HG02852 (cell line): ENCODE results near the gene NOTUM.

Source experiments
- ATAC-seq: cut with Tn5 transposase; IDR thresholded peaks from one replicate; pipeline ENCODE4 v1.9.1; 2021; ENCODE audit warnings: mild to moderate bottlenecking, moderate library complexity; ENCODE audit not compliant: unreplicated experiment

The NOTUM gene

DNA sequence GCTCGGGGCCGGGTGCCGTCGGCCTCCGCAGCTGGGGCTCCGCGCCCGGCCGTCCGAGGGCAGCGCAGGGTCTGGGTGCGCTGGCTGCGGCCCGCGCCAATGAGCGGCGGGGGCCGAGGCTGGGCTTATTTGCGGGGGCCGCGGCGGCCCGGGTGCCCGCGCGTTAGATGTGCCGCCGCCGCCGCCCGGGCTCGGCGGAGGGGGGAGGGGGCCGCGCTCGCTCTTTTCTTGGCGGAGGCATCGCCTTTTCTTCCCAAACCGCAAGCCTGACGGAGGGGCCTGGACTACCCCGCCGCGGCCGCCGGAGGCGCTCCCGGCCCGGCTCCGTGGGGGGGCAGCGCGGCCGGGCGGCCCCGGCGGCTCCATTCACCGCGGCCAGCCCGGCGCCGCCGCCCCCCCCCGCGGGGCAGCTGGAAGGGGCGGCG lies at the start of gene NOTUM:
NOTUM (minus strand) TSS at position 101 of the 425 bp plus-strand sequence. CDS start 278 bp downstream, outside the sequence.
- no peak for ATAC-seq

GRCh38 chr17:82009413-82009812 lies 48.4 kb upstream of the NOTUM start:
- no peak for ATAC-seq

DNA sequence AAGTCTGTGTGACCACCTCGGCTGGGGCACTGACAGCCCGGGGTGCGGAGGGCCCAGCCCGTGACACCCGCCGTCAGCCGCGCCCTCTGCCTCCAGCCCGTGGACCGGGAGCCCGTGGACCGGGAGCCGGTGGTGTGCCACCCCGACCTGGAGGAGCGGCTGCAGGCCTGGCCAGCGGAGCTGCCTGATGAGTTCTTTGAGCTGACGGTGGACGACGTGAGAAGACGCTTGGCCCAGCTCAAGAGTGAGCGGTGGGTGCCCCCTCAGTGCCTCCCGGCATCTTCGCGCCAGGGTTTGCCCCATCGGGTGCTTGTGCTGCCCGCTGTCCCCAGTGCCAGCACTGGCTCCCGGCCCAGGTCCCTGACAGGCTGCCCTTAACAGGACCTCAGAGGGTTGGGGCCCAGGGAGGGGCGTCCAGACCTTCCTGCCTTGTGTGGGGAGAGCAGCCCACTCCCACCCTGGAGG lies 48.0 kb upstream of the NOTUM start:
- no peak for ATAC-seq

GRCh38 chr17:82008258-82008940 lies 47.4 kb upstream of the NOTUM start:
- no peak for ATAC-seq

DNA sequence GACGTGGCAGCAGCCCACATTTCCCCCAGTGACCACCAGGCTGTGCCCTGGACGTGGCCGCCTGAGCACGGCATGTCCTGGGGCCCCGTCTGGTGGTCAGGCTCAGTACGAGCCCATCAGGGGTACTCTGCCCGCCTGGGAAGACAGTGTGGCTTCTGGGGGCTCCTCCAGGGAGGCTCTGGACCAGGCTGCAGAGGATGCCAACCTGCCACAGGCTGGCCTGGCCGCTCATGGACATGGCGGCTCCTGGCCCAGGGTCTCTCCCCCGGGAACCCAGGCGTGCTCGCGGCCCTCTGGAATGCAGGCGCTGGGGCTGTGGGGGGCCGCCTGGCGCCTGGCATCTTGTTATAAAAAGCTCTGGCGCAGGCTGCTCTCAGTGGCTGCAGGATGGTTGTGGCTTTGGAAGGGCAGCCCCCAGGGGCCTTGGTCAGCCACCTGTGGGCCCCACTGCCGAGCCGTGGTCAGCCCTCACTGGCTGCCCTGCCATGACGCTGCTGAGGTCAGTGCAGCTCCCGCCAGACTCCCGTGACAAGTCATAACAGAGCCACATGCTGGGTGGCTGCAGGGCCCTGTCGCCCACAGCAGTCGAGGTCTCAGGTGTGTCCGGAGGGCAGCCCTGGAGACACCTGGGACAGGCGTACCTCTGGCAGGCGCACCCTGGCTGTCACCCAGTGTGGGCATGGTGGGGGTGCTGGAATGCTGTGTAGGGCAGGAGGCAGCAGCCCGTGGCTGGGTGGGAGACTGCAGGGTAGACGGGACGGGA lies 46.7 kb upstream of the NOTUM start:
- no peak for ATAC-seq

- no peak for ATAC-seq
These were observed 46.2 kb upstream of the NOTUM start for GRCh38 chr17:82007228-82007494.

- ATAC-seq: no peak
These were observed 45.7 kb upstream of the NOTUM start for GRCh38 chr17:82006468-82007227.

DNA sequence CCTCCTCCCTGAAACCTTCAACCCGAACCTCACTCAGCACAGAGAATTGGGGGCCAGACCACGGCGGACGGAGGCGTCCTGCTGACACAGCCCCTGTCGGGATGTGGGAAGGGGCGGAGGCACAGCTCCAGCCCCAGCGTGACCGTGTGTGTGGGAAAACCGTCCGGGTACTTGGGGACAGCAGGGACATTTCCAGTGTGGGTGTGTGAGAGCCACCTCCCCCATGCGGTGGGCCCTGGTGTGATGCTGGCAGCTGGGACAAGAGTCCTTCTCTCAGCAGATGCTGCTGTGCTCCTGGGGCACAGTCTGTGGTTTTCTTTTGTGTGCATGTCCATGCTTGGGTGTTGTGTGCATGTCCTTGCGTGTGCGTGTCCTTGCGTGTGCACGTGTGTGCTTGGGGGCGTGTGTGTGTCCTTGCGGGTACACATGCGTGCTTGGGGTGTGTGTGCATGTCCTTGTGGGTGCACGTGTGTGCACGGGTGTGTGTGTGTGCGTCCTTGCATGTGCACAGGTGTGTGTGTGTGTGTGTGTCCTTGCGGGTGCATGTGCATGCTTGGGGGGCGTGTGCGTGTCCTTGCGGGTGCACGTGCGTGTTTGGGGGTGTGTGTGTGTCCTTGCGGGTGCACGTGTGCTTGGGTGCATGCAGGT lies 44.8 kb upstream of the NOTUM start:
- ATAC-seq: no peak

DNA sequence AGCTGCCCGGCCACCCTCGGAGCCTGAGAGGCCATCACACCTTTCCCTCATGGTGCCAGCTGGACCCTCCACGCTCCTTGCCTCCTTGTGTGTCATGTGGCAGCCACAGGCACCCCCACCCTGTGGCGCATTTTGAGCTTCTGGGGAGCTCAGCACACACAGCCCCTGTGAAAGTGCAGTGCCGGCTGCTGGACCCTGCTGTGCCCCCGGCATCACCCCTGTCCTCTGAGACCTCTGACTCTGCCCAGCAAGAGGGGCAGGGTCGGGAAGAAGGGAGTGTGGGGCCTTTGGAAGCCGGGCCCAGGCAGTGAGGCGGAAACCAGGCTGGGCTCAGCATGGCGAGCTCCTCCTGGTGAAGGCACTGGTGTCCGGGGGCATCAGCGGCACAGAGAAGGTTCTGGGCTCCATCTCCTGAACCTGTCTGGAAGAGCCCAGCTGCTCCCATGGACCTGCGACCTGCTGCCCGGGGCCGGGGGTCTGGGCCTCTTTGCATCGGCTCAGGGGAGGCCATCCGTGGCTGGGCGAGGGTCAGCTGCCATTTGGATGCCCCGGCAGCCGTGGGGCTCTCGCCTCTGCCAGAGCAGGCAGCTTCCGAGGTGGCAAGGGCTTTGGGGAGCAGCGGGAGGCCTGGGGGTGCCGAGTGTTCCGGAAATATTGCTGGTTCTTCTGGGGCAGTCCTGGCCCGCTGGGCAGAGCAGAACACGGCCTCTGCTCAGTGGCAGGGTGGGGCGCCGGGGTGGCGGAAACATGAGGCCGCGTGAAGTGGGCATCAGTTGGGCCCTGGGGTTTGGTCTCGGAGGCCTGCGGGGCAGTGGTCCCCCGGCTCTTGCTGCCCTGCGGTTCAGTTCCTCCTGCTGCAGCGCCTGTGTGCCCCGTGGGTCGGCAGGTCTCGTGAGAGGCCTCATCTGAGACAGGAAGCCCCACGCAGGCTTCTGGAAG lies 43.8 kb upstream of the NOTUM start:
- no peak for ATAC-seq

GRCh38 chr17:82003411-82004381 lies 42.7 kb upstream of the NOTUM start:
- ATAC-seq: no peak

DNA sequence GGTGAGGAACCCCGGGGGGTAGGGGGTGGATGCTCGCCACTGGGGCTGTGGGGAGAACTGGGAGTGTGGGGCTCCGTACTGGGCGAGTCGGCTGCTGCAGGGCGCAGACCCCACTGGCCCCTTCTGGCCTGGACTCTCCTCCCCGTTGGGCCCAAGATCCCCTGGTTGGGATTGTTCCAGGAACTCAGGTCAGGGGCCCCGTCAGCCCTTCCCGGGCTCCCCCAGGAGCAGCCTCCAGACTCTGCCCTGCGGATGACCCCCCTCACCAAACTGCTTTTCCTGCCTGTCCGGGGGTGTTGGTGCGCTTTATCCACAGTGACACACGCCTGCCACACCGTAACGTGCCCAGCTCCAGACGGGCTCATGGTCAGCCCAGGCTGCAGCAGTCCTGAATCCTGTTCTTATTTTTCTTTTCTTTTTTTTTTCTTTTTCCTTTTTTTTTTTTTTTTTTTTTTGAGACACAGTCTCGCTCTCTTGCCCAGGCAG lies 40.6 kb upstream of the NOTUM start:
- no peak for ATAC-seq

DNA sequence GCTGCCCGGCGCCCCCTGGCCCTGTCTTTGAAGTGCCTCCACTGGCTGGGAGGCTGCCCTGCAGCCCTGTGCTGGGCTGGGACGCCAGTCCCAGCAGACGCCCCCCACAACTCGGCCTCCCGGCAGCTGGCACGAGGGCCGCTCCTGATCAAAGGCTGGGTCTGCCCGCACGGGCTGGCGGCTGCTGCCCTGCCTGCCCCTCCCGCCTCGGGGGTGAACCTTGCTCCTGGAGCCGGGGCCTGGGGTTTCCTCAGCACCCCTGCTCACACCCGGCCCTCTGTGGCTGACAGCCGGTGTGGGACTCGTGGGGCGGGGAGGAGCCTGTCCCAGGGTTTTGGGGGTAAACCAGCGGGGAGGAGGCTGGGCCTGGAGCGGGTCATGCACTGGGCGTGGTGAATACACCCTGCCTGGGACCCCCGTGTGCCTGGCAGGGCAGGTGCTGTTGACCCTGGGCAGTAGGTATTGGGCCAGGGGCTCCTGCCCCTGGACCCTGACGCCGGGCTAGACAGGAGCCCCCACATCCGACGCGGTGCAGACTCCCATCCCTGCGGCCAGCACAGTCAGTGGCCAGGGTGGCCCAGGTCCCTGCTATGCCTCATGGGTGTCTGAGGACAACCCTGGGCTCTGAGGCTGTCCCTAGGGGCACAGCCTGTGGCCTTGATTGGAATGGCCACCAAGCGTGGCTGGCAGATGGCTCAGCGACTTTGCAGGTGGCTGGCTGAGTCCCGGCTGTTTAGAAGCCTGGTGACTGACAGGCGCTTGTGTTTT lies 40.0 kb upstream of the NOTUM start:
- no peak for ATAC-seq

DNA sequence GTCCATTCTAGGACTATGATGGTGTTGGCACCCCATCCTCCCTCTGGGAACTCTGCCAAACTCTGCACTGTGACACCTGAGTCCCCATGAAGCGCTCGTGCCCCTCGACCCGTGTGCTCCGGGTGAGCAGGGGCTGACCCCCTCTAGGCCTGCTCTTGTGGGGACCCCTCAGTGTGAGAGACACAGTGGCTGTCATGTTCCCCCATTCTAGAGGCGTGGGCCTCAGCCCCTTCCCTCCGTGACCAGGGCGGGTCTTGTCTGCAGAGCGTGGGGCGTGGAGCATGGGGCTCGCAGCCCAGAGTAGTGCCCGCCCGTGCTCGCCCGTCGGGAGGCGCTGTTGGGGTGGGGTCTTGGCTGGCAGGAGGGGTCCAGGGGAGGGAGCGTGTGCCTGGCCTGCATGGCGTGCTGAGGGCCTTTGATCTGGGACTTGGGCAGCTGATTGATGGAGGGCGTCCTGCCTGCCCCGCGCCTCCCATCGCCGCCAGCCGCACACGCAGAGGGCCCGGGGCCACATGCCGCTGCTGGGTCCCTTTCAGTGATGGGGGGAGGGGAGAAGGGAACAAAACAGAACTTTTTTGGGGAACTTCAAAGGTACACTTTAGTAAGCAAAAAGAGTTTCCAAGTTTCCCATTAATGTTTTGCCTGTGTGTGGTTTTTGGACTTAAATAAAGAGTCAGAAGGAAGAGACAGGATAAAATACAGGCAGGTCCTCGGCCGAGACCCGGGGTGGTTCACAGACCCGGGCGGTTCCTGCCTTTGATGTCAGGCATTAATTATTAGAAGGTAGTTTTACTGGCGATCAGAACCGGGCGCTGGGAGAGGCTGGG lies 39.2 kb upstream of the NOTUM start:
- ATAC-seq: no peak

DNA sequence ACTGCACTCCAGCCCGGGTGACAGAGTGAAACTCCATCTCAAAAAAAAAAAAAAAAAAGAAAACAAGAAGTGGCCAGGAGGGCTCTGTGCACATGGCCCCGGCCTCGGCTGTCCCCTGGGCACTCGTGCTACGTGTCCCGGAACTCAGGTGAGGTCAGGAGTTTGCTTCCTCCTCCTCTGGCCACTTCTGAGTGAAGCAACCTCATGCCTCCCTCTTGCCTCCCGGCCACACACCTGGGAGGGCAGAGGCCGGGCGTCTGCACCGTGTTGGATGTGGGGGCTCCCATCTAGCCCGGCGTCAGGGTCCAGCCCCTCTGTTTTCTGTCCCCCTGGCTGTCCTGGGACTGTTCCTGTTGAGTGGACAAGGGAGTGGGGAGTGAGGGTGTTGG lies 38.6 kb upstream of the NOTUM start:
- no peak for ATAC-seq

- ATAC-seq: no peak
These were observed 37.9 kb upstream of the NOTUM start for GRCh38 chr17:81998691-81999438.

- ATAC-seq: no peak
These were observed 37.2 kb upstream of the NOTUM start for GRCh38 chr17:81998212-81998611.
